Thyroid gland (tissue), 4 donors: Measurements from ENCODE around the gene NT5DC1. TPM values are rescaled to one million over a fixed set of nuclear protein-coding genes. Genes with fewer than 3 reads are reported as not detected.

Experiments used
- DNase-seq, 2 donors: peaks; one replicate each; pipeline ENCODE4 v3.0.0-alpha.2; 2019
- H3K27ac ChIP-seq, 3 donors: fragments of 200-600 bp; sonication (generic); 1 replicate in 2 of 3; 2 replicates in 1 of 3; pipeline ENCODE4 v1.5.1; 2016 to 2019; ENCODE audit warnings: mild to moderate bottlenecking in 1 of 3, moderate library complexity in 1 of 3
- H3K27me3 ChIP-seq: fragments of 200-600 bp; sonication (generic); one replicate; pipeline ENCODE4 v1.5.1; 2019
- H3K36me3 ChIP-seq, 2 donors: fragments of 200-600 bp; sonication (generic); one replicate each; pipeline ENCODE4 v1.5.1; 2016 to 2019
- H3K4me1 ChIP-seq, 2 donors: fragments of 200-600 bp; sonication (generic); one replicate each; pipeline ENCODE4 v1.5.1; 2017 to 2019
- H3K4me3 ChIP-seq, 3 donors: fragments of 200-600 bp; sonication (generic); replicated peaks in 1 of 3; 1 replicate in 2 of 3; 2 replicates in 1 of 3; pipeline ENCODE4 v1.5.1; 2016; ENCODE audit warnings: mild to moderate bottlenecking in 1 of 3
- H3K9me3 ChIP-seq: fragments of 200-600 bp; sonication (generic); one replicate; pipeline ENCODE4 v1.5.1; 2017
- CTCF ChIP-seq, 6 experiments: fragments of 200-600 bp in 3 of 6; fragments of 450-650 bp in 3 of 6; sonication (generic) in 3 of 6; IDR thresholded peaks; one replicate each; pipeline ENCODE4 v1.5.1; 2016 to 2019; ENCODE audit warnings: antibody characterized with exemption in 6 of 6, mild to moderate bottlenecking in 2 of 6, inconsistent platforms in 1 of 6, moderate library complexity in 1 of 6
- POLR2A ChIP-seq, 2 donors: fragments of 450-650 bp; IDR thresholded peaks; one replicate each; pipeline ENCODE4 v1.6.1; 2017; ENCODE audit warnings: antibody characterized with exemption in 2 of 2, mild to moderate bottlenecking in 2 of 2, moderate library complexity in 1 of 2
- WGBS, 2 donors: methylation state at CpG; one replicate each; pipeline ENCODE4 v1.1.5; 2017; 5-methylcytosine and 5-hydroxymethylcytosine counted together
- intact Hi-C: fragments of 100-400 bp; cut with DNase I; formaldehyde crosslinking; loops from one replicate; pipeline ENCODE4 v1.15.1; 2023
- total RNA-seq, 4 donors: library from RNA; depleted of rRNA; stranded (reverse); fragments of >200 nt; gene quantifications; one replicate each; pipeline ENCODE4 v1.2.3, GENCODE V29; 2016

Gene NT5DC1
- total RNA-seq, 4 donors from 2014 or later = 17.5 to 35.7 (median 22.1) TPM

GRCh38 chr6:116144605-116145004 lies 44.0 kb downstream of the NT5DC1 start:
- no peaks in the 10 kb centered on the region for H3K36me3 ChIP-seq
- DNase-seq = no peak
- intact Hi-C loops = no loop called here
- no peaks in the 10 kb centered on the region for H3K9me3 ChIP-seq
- H3K4me1 ChIP-seq = no peaks in the 10 kb centered on the region
- no peaks in the 10 kb centered on the region for H3K27me3 ChIP-seq
- H3K27ac ChIP-seq = no peak overlapping the region
- TF ChIP-seq CTCF (IDR thresholded peaks at IDR 0.05) (no peak), POLR2A (IDR thresholded peaks at IDR 0.05) (no peak)
- no peak overlapping the region for H3K4me3 ChIP-seq
- 83 to 86% methylated on average over 3 of the region's 3 CpGs for WGBS, 2 donors

GRCh38 chr6:116145803-116146675 lies 45.4 kb downstream of the NT5DC1 start:
- intact Hi-C loops = no loop called here
- H3K27me3 ChIP-seq = no peaks in the 10 kb centered on the region
- H3K9me3 ChIP-seq = no peaks in the 10 kb centered on the region
- WGBS, 2 donors = 74 to 85% methylated on average over 4 of the region's 4 CpGs
- no peak for DNase-seq
- no peaks in the 10 kb centered on the region for H3K4me1 ChIP-seq
- no peaks in the 10 kb centered on the region for H3K36me3 ChIP-seq
- no peak for TF ChIP-seq POLR2A (IDR thresholded peaks at IDR 0.05)
- no peak for TF ChIP-seq CTCF (IDR thresholded peaks at IDR 0.05)
- H3K4me3 ChIP-seq = no peak overlapping the region
- H3K27ac ChIP-seq = no peak overlapping the region

- intact Hi-C loops = no loop called here
- no peaks in the 10 kb centered on the region for H3K4me1 ChIP-seq
- H3K27me3 ChIP-seq = no peaks in the 10 kb centered on the region
- H3K27ac ChIP-seq = no peak overlapping the region
- TF ChIP-seq CTCF (IDR thresholded peaks at IDR 0.05) (no peak), POLR2A (IDR thresholded peaks at IDR 0.05) (no peak)
- no peaks in the 10 kb centered on the region for H3K36me3 ChIP-seq
- no peaks in the 10 kb centered on the region for H3K9me3 ChIP-seq
- no peak for DNase-seq
- 95 to 96% methylated on average over 1 of the region's 1 CpG for WGBS, 2 donors
- no peak overlapping the region for H3K4me3 ChIP-seq
Measured at GRCh38 chr6:116152620-116153019, 52.0 kb downstream of the NT5DC1 start.

GRCh38 chr6:116154887-116155286 lies 54.2 kb downstream of the NT5DC1 start:
- no peak for TF ChIP-seq CTCF (IDR thresholded peaks at IDR 0.05)
- TF ChIP-seq POLR2A (IDR thresholded peaks at IDR 0.05) = no peak

More at GRCh38 chr6:116154887-116155286, 54.2 kb downstream of the NT5DC1 start:
- WGBS, 2 donors = 94 to 96% methylated on average over 2 of the region's 2 CpGs
- Histone ChIP-seq H3K36me3 (no peaks in the 10 kb centered on the region), H3K27ac (no peak overlapping the region), H3K27me3 (no peaks in the 10 kb centered on the region), H3K4me3 (no peak overlapping the region), H3K4me1 (no peaks in the 10 kb centered on the region), H3K9me3 (no peaks in the 10 kb centered on the region)
- no peak for DNase-seq
- intact Hi-C loops = no loop called here
